ENCODE results near the gene KCNG2. TPM values are rescaled to one million over a fixed set of nuclear protein-coding genes. Genes with fewer than 3 reads are reported as not detected.

KCNG2 gene
- total and polyA plus RNA-seq, 9 of the 15 experiments (the other 6 are each of a cell fraction or from before 2014, with no cell fraction given) = not detected

- Histone ChIP-seq H3K9me3 (replicated peaks; ENCODE audit: control insufficient read depth, insufficient read depth, low read depth, low read length) (no peaks in the 10 kb centered on the region), H4K20me1 (replicated peaks; ENCODE audit: control insufficient read depth, insufficient read depth, low read length) (no peaks in the 10 kb centered on the region), H3K79me2 (ENCODE audit: control insufficient read depth, insufficient read depth, low read length) (no peaks in the 10 kb centered on the region), H3K4me3 (no peak overlapping the region), H3K36me3 (ENCODE audit: control insufficient read depth, insufficient read depth, low read length) (no peaks in the 10 kb centered on the region), H2AFZ (ENCODE audit: low read depth, low read length) (no peak overlapping the region), H3K27me3 (ENCODE audit: control insufficient read depth in 2 of 2, insufficient read depth in 2 of 2, low read length in 2 of 2) (peaks cover 2 to 43% of the 10 kb centered on the region in 2 experiments; a peak in 4 of 5 replicates), H3K4me2 (ENCODE audit: insufficient read depth, low read length) (no peak overlapping the region), H3K27ac (ENCODE audit: extremely low read depth, low read depth, low read length) (no peak overlapping the region), H3K4me1 (replicated peaks in 1 of 2; ENCODE audit: control insufficient read depth in 2 of 2, insufficient read depth in 2 of 2, low read length in 2 of 2) (no peaks in the 10 kb centered on the region), H3K9ac (ENCODE audit: insufficient read depth in 1 of 2, low read depth in 2 of 2, low read length in 2 of 2) (no peak overlapping the region), H3K9me1 (ENCODE audit: control insufficient read depth, insufficient read depth, low read length) (no peaks in the 10 kb centered on the region)
- BruUV-seq (replicated peaks) = no TSS peak
- FAIRE-seq (no peak), DNase-seq (ENCODE audit: extremely low read depth in 1 of 4, low spot score in 3 of 4) (no peak), ATAC-seq (no peak)
- TF ChIP-seq SMARCE1 (IDR thresholded peaks at IDR 0.05) = no peak
- no peak for TF ChIP-seq HIVEP1 (CRISPR knock-in tag; IDR thresholded peaks at IDR 0.05)
- no peak for TF ChIP-seq ZBTB26 (CRISPR knock-in tag; IDR thresholded peaks at IDR 0.05)
- TF ChIP-seq CHD4 (IDR thresholded peaks at IDR 0.05; ENCODE audit: insufficient read depth, insufficient replicate concordance, low read depth, low read length, poor library complexity, severe bottlenecking) = no peak
- TF ChIP-seq CGGBP1 (CRISPR knock-in tag; IDR thresholded peaks at IDR 0.05) = no peak
- no peak for TF ChIP-seq ZBTB2 (IDR thresholded peaks at IDR 0.05)
- no peak for TF ChIP-seq MEF2A (IDR thresholded peaks at IDR 0.05; ENCODE audit: control insufficient read depth, low read depth, low read length)
- no peak for TF ChIP-seq KAT8 (IDR thresholded peaks at IDR 0.05; ENCODE audit: low read depth)
- TF ChIP-seq UBTF (IDR thresholded peaks at IDR 0.05; ENCODE audit: borderline replicate concordance in 1 of 2, low read depth in 2 of 2, low read length in 2 of 2) = no peak
- TF ChIP-seq CBX1 (IDR thresholded peaks at IDR 0.05; ENCODE audit: low read depth) = no peak
- intact Hi-C loops (cut with micrococcal nuclease) = no loop called here
- in situ Hi-C loops (cut with MboI) = no loop called here
- CTCF ChIA-PET (ENCODE audit: low intra/inter-chr PET ratio) = no interaction called here
- POLR2A ChIA-PET = no interaction called here
- whole genome bisulfite sequencing (ENCODE audit: insufficient coverage, low coverage, missing lambda C conversion rate) = 16% methylated on average over 22 of the region's 43 CpGs
Measured at GRCh38 chr18:79806976-79807841, 9.5 kb downstream of the KCNG2 start.

Data from K562 (cell line).